ENCODE data around the gene PRRT2.
"Not testable (repeated sequence)": the region's sequence is repeated elsewhere in the genome, so short reads cannot be mapped to it uniquely, and the experiment has no call there.

PRRT2 gene

GRCh38 chr16:29790949-29791844 is 20.8 kb upstream of the PRRT2 start:
- DNase-seq (ENCODE audit: low spot score) = peak; percentile 19

DNA sequence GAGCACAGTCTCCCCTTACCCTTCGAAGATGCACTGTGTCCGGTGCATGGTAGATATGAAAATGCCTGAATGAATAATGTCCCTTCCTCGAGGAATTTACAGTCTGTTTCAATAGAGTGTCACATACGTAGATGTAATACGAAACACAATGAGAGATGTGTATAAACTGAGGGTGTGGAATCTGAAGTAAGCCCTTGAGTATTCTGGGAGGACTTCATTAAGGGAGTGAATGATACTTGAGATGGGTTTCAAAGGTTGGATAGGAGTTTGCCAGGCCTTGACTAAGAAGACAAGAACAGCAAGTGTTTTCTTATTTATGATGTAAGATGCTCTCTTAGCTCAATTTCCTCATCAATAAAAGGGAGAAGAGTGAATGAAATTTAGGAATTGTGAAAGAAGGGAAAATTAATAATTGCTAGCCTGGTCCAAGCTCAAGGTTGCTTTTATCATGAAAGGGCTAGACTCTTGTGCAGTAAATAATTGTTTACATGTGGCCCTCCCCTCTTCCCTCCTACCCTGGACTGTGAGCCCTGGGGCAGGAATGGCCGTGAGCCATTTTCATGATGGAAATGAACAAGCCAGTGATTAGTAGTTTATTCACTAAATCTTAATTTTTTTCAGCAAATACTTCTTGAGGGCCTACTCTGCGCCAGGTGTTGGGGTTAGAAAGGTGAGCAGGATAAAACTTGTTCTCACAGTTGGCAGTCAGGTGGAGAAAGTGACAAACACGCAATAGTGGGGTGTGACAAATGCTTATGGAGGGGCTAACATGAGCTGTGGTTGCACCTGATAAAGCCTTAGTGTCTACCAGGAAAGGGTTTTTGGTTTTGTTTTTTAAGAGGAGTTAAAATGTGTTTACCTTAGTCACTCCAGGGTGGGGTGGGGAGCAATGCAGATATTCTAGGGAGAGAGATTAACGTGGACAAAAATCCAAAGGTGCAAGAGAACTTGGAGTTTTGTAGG is 19.9 kb upstream of the PRRT2 start:
- DNase-seq (ENCODE audit: low spot score) = peak; percentile 38

DNA sequence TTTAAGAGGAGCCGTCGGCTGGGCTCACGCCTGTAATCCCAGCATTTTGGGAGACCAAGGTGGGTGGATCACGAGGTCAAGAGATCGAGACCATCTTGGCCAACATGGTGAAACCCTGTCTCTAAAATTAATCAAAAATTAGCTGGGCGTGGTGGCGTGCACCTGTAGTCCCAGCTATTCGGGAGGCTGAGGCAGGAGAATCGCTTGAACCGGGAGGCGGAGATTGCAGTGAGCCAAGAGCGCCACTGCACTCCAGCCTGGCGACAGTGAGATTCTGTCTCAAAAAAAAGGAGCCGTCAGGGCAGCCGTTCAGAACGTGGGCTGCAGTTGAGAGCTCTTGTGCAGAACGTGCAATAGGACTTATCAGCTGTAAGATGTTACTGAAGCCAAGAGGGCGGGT is 18.8 kb upstream of the PRRT2 start:
- DNase-seq (ENCODE audit: low spot score) = not testable (repeated sequence)

DNA sequence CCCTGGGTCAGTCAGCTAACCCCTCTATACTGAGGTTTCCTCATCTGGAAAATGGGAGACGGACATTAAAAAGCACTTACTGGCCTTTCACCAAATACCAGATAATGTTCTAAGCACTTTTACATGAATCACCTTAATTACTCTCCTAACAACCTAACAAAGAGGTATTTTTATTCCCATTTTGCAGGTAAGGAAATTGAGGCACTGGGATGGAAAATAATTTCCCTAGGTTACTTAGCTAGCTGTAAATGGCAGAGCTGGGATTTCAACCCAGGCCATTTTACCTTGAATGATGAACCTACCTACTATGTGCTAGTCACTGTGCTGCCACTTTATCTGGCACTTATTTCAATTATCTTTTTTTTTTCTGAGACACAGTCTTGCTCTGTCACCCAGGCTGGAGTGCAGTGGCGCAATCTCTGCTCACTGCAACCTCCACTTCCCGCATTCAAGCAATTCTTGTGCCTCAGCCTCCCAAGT is 17.7 kb upstream of the PRRT2 start:
- DNase-seq (ENCODE audit: low spot score) = no peak

GRCh38 chr16:29802416-29802935 is 9.5 kb upstream of the PRRT2 start:
- no peak for DNase-seq (ENCODE audit: low spot score)

DNA sequence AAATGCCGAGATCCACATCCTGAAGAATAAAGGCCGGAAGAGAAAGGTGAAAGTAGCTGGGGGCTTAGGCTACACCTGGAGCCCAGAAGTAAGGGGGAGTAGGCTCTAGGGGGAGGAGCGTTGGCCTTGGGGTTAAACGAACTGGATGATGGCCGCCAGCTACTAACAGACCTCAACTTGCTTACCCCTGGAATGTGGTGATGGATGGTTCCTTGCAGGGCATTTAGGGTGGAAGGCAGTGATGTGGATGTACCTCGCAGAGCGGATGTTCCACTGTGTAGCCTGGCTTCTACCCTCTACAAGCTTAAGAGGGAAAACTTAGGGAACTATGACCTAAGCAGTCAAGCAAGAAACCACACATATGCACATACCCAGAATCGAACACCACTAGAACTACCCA is 8.0 kb upstream of the PRRT2 start:
- DNase-seq (ENCODE audit: low spot score) = no peak

GRCh38 chr16:29804455-29805231 is 7.3 kb upstream of the PRRT2 start:
- no peak for DNase-seq (ENCODE audit: low spot score)

- peak; percentile 99 for DNase-seq (ENCODE audit: low spot score)
Measured at GRCh38 chr16:29805232-29806098, 6.5 kb upstream of the PRRT2 start.

DNA sequence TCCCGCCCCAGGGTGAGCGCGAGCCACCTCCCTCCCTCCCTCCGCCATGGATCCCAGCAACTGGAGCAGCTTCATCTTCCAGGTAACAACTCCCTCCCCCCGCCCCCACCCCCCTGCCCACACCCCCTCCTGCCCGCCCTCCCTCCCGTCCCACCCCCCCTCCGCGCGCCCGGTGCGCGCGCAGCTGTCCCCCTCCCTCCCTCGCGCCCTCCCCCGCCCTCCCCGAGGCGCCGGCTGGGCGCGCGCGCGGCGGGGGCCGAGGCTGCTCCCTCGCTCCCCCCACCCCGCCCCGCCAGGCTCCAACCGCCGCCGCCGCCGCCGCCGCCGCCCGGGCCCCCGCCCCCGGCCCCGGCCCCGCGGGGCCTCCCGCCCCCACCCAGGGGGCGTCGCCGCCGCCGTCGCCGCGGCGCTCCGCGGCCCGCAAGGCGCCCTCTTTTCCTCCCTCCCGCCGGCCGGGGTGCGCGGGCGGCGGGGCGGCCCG is 5.9 kb upstream of the PRRT2 start, which contains the start of gene MAZ:
TSS of gene MAZ (plus strand) at position 431 of the 481 bp plus-strand sequence. CDS start 173 bp downstream, outside the sequence.
- peak; percentile 88 for DNase-seq (ENCODE audit: low spot score)

DNA sequence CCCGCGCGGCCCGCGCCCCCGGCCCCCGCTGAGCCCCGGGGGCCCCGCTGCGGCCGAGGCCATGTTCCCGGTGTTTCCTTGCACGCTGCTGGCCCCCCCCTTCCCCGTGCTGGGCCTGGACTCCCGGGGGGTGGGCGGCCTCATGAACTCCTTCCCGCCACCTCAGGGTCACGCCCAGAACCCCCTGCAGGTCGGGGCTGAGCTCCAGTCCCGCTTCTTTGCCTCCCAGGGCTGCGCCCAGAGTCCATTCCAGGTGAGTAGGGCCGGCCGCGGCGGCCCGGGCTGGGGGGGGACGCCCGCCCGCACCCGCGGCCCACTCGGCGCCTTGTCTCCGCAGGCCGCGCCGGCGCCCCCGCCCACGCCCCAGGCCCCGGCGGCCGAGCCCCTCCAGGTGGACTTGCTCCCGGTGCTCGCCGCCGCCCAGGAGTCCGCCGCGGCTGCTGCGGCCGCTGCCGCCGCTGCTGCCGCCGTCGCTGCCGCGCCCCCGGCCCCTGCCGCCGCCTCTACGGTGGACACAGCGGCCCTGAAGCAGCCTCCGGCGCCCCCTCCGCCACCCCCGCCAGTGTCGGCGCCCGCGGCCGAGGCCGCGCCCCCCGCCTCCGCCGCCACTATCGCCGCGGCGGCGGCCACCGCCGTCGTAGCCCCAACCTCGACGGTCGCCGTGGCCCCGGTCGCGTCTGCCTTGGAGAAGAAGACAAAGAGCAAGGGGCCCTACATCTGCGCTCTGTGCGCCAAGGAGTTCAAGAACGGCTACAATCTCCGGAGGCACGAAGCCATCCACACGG is 5.2 kb upstream of the PRRT2 start:
- peak; percentile 36 for DNase-seq (ENCODE audit: low spot score)

DNA sequence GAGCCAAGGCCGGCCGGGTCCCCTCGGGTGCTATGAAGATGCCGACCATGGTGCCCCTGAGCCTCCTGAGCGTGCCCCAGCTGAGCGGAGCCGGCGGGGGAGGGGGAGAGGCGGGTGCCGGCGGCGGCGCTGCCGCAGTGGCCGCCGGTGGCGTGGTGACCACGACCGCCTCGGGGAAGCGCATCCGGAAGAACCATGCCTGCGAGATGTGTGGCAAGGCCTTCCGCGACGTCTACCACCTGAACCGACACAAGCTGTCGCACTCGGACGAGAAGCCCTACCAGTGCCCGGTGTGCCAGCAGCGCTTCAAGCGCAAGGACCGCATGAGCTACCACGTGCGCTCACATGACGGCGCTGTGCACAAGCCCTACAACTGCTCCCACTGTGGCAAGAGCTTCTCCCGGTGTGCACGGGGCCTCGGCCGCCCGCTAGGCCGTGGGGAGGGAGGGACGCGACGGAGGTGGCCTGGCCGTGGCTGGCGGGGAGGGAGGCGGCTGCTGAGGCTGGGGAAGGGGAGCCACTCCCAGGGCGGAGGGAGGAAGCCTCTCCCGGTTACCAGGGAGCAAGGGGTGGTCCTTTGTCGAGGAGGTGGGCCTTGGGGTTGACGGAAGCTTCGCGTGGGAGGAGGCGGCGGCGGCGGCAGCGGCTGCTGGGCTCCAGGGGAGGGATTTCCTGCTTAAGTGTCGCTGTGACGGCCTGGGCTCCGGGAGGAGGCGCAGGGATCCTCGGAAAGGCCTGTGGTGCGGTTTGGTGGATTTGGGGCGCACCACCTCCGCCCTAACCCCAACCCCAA is 4.4 kb upstream of the PRRT2 start:
- DNase-seq (ENCODE audit: low spot score) = peak; percentile 90

GRCh38 chr16:29808219-29808900 is 3.6 kb upstream of the PRRT2 start:
- peak; percentile 29 for DNase-seq (ENCODE audit: low spot score)

GRCh38 chr16:29809031-29809747 is 2.8 kb upstream of the PRRT2 start:
- no peak for DNase-seq (ENCODE audit: low spot score)

GRCh38 chr16:29809850-29810698 is 1.9 kb upstream of the PRRT2 start:
- DNase-seq (ENCODE audit: low spot score) = peak; percentile 47

DNA sequence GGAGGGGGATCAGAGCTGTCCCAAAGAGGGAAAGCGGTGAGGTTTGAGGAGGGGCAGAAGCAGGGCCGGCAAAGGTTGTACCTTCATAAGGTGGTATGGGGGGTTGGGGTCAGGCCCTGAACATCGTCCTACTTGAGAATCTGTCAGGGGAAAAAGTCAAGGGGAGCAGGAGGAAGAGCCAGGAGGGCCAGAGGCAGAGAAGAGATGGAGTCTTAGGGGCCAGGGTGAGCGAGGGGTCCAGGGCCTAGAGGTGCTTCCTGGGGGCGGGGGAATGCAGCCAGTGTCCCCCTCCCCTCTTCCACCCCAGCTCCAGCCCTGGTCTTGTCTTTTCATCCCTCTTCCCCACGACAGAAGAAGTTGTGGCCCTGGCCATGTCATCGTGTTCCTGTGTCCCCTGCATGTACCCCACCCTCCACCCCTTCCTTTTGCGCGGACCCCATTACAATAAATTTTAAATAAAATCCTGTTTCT is 1.3 kb upstream of the PRRT2 start:
- DNase-seq (ENCODE audit: low spot score) = no peak
